Activated T-helper 17 cell treated with anti-CD3 and anti-CD28 coated beads, Interleukin-2, amount 50 U/mL, for 72 hours (primary cell): Measurements from ENCODE around the gene ZNF740. TPM values are rescaled to one million over a fixed set of nuclear protein-coding genes. Genes with fewer than 3 reads are reported as not detected.

ENCODE experiments used
- ATAC-seq: fragments of 150-1000 bp; cut with Tn5 transposase; replicated peaks from 2 replicates; pipeline ENCODE4 v1.10.0; 2021; ENCODE audit warnings: mild to moderate bottlenecking, moderate library complexity
- H3K27ac Mint-ChIP-seq: one replicate; pipeline ENCODE4 v1.8.0; 2022; ENCODE audit warnings: mixed read lengths
- H3K27me3 Mint-ChIP-seq: one replicate; pipeline ENCODE4 v1.8.0; 2022; ENCODE audit warnings: mixed read lengths
- H3K36me3 Mint-ChIP-seq: one replicate; pipeline ENCODE4 v1.8.0; 2022; ENCODE audit warnings: low read depth, mild to moderate bottlenecking, mixed read lengths
- H3K4me1 Mint-ChIP-seq: one replicate; pipeline ENCODE4 v1.8.0; 2022; ENCODE audit warnings: mixed read lengths
- H3K4me3 Mint-ChIP-seq: one replicate; pipeline ENCODE4 v1.8.0; 2022; ENCODE audit warnings: mild to moderate bottlenecking, mixed read lengths
- H3K9me3 Mint-ChIP-seq: one replicate; pipeline ENCODE4 v1.8.0; 2022; ENCODE audit warnings: mixed read lengths
- total RNA-seq, 2 donors: library from RNA; stranded (reverse); gene quantifications; one replicate each; pipeline ENCODE4 v1.2.3, GENCODE V29; 2022

Gene ZNF740
- total RNA-seq, 2 donors from 2014 or later, result 41.8 to 42.3 TPM

GRCh38 chr12:53244337-53244736 is 63.8 kb downstream of the ZNF740 start:
- H3K4me3 Mint-ChIP-seq, result no peak overlapping the region

More at GRCh38 chr12:53244337-53244736, 63.8 kb downstream of the ZNF740 start:
- Mint-ChIP-seq H3K4me1 (peaks cover 20% of the 10 kb centered on the region), H3K9me3 (no peaks in the 10 kb centered on the region), H3K27ac (peak overlapping the region; percentile 25), H3K36me3 (no peaks in the 10 kb centered on the region), H3K27me3 (no peaks in the 10 kb centered on the region)
- no peak for ATAC-seq

Other genes with a start within 250 kb of the ZNF740 start
- gene KRT18, start 231.6 kb upstream of the ZNF740 start, total RNA-seq, result 1 to 10 TPM; 3.4 to 4.8 TPM
- gene EIF4B, start 174.3 kb upstream of the ZNF740 start, total RNA-seq, result 100 to 1,000 TPM; 536 to 964 TPM
- gene TNS2, start 130.7 kb upstream of the ZNF740 start, total RNA-seq, result 1 to 10 TPM in 1 of 2 donors, under 1 TPM in 1; 0.69 to 4.6 TPM
- gene SPRYD3, start 101.3 kb upstream of the ZNF740 start, total RNA-seq, result 10 to 100 TPM; 25.4 to 28.8 TPM
- gene IGFBP6, start 83.1 kb upstream of the ZNF740 start, total RNA-seq, result 1 to 10 TPM in 1 of 2 donors, under 1 TPM in 1; 0.45 to 6.0 TPM
- 1 to 10 TPM in 1 of 2 donors, under 1 TPM in 1; 0.28 to 1.1 TPM for gene SOAT2, start 77.2 kb upstream of the ZNF740 start, total RNA-seq
- 10 to 100 TPM; 29.8 to 43.5 TPM for gene CSAD, start 203 bp downstream of the ZNF740 start, total RNA-seq
- gene ITGB7, start 26.5 kb downstream of the ZNF740 start, total RNA-seq, result 100 to 1,000 TPM; 183 to 187 TPM
- 10 to 100 TPM; 28.5 to 58.3 TPM for gene RARG, start 51.5 kb downstream of the ZNF740 start, total RNA-seq
- gene ESPL1, start 87.6 kb downstream of the ZNF740 start, total RNA-seq, result 10 to 100 TPM; 80.1 to 92.1 TPM
- gene PFDN5, start 114.8 kb downstream of the ZNF740 start, total RNA-seq, result 100 to 1,000 TPM; 250 to 347 TPM
- 10 to 100 TPM; 48.7 to 76.5 TPM for gene MYG1, start 119.0 kb downstream of the ZNF740 start, total RNA-seq
- gene AAAS, start 140.9 kb downstream of the ZNF740 start, total RNA-seq, result 10 to 100 TPM; 42.3 to 44.8 TPM
- gene SP7, start 155.6 kb downstream of the ZNF740 start, total RNA-seq, result not detected
- gene SP1, start 199.5 kb downstream of the ZNF740 start, total RNA-seq, result 10 to 100 TPM; 80.9 to 91.5 TPM
- not detected for gene AMHR2, start 243.1 kb downstream of the ZNF740 start, total RNA-seq